ENCODE measurements around the gene ATRN.
"Not testable (repeated sequence)": the region's sequence is repeated elsewhere in the genome, so short reads cannot be mapped to it uniquely, and the experiment has no call there.

Gene ATRN

GRCh38 chr20:3470627-3471396, at the start of gene ATRN:
ATRN (plus strand) TSS chr20:3471018; CDS start chr20:3471108, 90 bp downstream.
- Mint-ChIP-seq H3K9me3 (no peaks in the 10 kb centered on the region), H3K36me3 (no peaks in the 10 kb centered on the region), H3K27ac (peak within 1 kb of the TSS; percentile 92), H3K4me3 (peak within 1 kb of the TSS; percentile 95), H3K27me3 (no peaks in the 10 kb centered on the region), H3K4me1 (peaks cover 31% of the 10 kb centered on the region)

- no peaks in the 10 kb centered on the region for H3K9me3 Mint-ChIP-seq
Observed at GRCh38 chr20:3421985-3422384, 48.8 kb upstream of the ATRN start.

GRCh38 chr20:3423126-3423525, 47.7 kb upstream of the ATRN start:
- Mint-ChIP-seq H3K4me3 (no peak overlapping the region), H3K27ac (no peak overlapping the region), H3K4me1 (peaks cover 7% of the 10 kb centered on the region), H3K36me3 (peaks cover 2% of the 10 kb centered on the region), H3K9me3 (no peaks in the 10 kb centered on the region), H3K27me3 (peaks cover 2% of the 10 kb centered on the region)

More at GRCh38 chr20:3421985-3422384, 48.8 kb upstream of the ATRN start:
- Mint-ChIP-seq H3K4me3 (no peak overlapping the region), H3K4me1 (peaks cover 7% of the 10 kb centered on the region), H3K27me3 (peaks cover 2% of the 10 kb centered on the region), H3K27ac (no peak overlapping the region), H3K36me3 (peaks cover 2% of the 10 kb centered on the region)

- not testable (repeated sequence) for H3K36me3 Mint-ChIP-seq, H3K27ac Mint-ChIP-seq, H3K4me3 Mint-ChIP-seq, H3K4me1 Mint-ChIP-seq, H3K27me3 Mint-ChIP-seq, H3K9me3 Mint-ChIP-seq
Observed at GRCh38 chr20:3426766-3427165, 44.1 kb upstream of the ATRN start.

- H3K27ac Mint-ChIP-seq = no peak overlapping the region
- no peak overlapping the region for H3K4me3 Mint-ChIP-seq
- no peaks in the 10 kb centered on the region for H3K9me3 Mint-ChIP-seq
- H3K4me1 Mint-ChIP-seq = no peaks in the 10 kb centered on the region
- peaks cover 8% of the 10 kb centered on the region for H3K27me3 Mint-ChIP-seq
- no peaks in the 10 kb centered on the region for H3K36me3 Mint-ChIP-seq
Observed at GRCh38 chr20:3430376-3431069, 40.3 kb upstream of the ATRN start.

GRCh38 chr20:3431109-3431508, 39.7 kb upstream of the ATRN start:
- Mint-ChIP-seq H3K27me3 (peaks cover 8% of the 10 kb centered on the region), H3K4me1 (no peaks in the 10 kb centered on the region), H3K4me3 (no peak overlapping the region), H3K27ac (no peak overlapping the region), H3K36me3 (no peaks in the 10 kb centered on the region), H3K9me3 (no peaks in the 10 kb centered on the region)

GRCh38 chr20:3432844-3433243, 38.0 kb upstream of the ATRN start:
- Mint-ChIP-seq H3K27ac (no peak overlapping the region), H3K4me1 (no peaks in the 10 kb centered on the region), H3K27me3 (peaks cover 8% of the 10 kb centered on the region), H3K4me3 (no peak overlapping the region), H3K9me3 (no peaks in the 10 kb centered on the region), H3K36me3 (no peaks in the 10 kb centered on the region)

- no peaks in the 10 kb centered on the region for H3K4me1 Mint-ChIP-seq
- no peaks in the 10 kb centered on the region for H3K9me3 Mint-ChIP-seq
- H3K27ac Mint-ChIP-seq = no peak overlapping the region
- H3K4me3 Mint-ChIP-seq = no peak overlapping the region
- no peaks in the 10 kb centered on the region for H3K36me3 Mint-ChIP-seq
- H3K27me3 Mint-ChIP-seq = peaks cover 8% of the 10 kb centered on the region
Observed at GRCh38 chr20:3433744-3434143, 37.1 kb upstream of the ATRN start.

GRCh38 chr20:3434232-3434631, 36.6 kb upstream of the ATRN start:
- no peaks in the 10 kb centered on the region for H3K9me3 Mint-ChIP-seq
- no peak overlapping the region for H3K4me3 Mint-ChIP-seq
- no peak overlapping the region for H3K27ac Mint-ChIP-seq
- H3K36me3 Mint-ChIP-seq = no peaks in the 10 kb centered on the region
- no peaks in the 10 kb centered on the region for H3K4me1 Mint-ChIP-seq
- peaks cover 6% of the 10 kb centered on the region for H3K27me3 Mint-ChIP-seq

GRCh38 chr20:3436864-3437574, 33.8 kb upstream of the ATRN start:
- H3K36me3 Mint-ChIP-seq = no peaks in the 10 kb centered on the region
- H3K4me1 Mint-ChIP-seq = no peaks in the 10 kb centered on the region
- H3K27ac Mint-ChIP-seq = no peak overlapping the region
- no peaks in the 10 kb centered on the region for H3K9me3 Mint-ChIP-seq
- H3K4me3 Mint-ChIP-seq = no peak overlapping the region
- no peaks in the 10 kb centered on the region for H3K27me3 Mint-ChIP-seq

GRCh38 chr20:3446779-3447178, 24.0 kb upstream of the ATRN start:
- H3K4me3 Mint-ChIP-seq = no peak overlapping the region
- peaks cover 2% of the 10 kb centered on the region for H3K27me3 Mint-ChIP-seq
- no peaks in the 10 kb centered on the region for H3K36me3 Mint-ChIP-seq
- no peaks in the 10 kb centered on the region for H3K4me1 Mint-ChIP-seq
- H3K27ac Mint-ChIP-seq = no peak overlapping the region
- no peaks in the 10 kb centered on the region for H3K9me3 Mint-ChIP-seq

GRCh38 chr20:3447321-3447720, 23.5 kb upstream of the ATRN start:
- Mint-ChIP-seq H3K4me3 (no peak overlapping the region), H3K36me3 (no peaks in the 10 kb centered on the region), H3K4me1 (no peaks in the 10 kb centered on the region), H3K27me3 (peaks cover 2% of the 10 kb centered on the region), H3K9me3 (no peaks in the 10 kb centered on the region), H3K27ac (peak overlapping the region; percentile 26)

- Mint-ChIP-seq H3K27me3 (peaks cover 2% of the 10 kb centered on the region), H3K9me3 (no peaks in the 10 kb centered on the region), H3K36me3 (no peaks in the 10 kb centered on the region), H3K27ac (no peak overlapping the region), H3K4me1 (no peaks in the 10 kb centered on the region), H3K4me3 (no peak overlapping the region)
Observed at GRCh38 chr20:3449319-3449718, 21.5 kb upstream of the ATRN start.

GRCh38 chr20:3452136-3452535, 18.7 kb upstream of the ATRN start:
- Mint-ChIP-seq H3K27ac (no peak overlapping the region), H3K9me3 (no peaks in the 10 kb centered on the region), H3K36me3 (no peaks in the 10 kb centered on the region), H3K4me1 (no peaks in the 10 kb centered on the region), H3K4me3 (no peak overlapping the region), H3K27me3 (peaks cover 2% of the 10 kb centered on the region)

GRCh38 chr20:3452690-3453089, 18.1 kb upstream of the ATRN start:
- no peak overlapping the region for H3K27ac Mint-ChIP-seq
- peaks cover 2% of the 10 kb centered on the region for H3K27me3 Mint-ChIP-seq
- no peak overlapping the region for H3K4me3 Mint-ChIP-seq
- H3K4me1 Mint-ChIP-seq = no peaks in the 10 kb centered on the region
- no peaks in the 10 kb centered on the region for H3K36me3 Mint-ChIP-seq
- no peaks in the 10 kb centered on the region for H3K9me3 Mint-ChIP-seq

- Mint-ChIP-seq H3K27ac (no peak overlapping the region), H3K27me3 (peaks cover 2% of the 10 kb centered on the region), H3K9me3 (no peaks in the 10 kb centered on the region), H3K4me1 (no peaks in the 10 kb centered on the region), H3K36me3 (no peaks in the 10 kb centered on the region), H3K4me3 (no peak overlapping the region)
Observed at GRCh38 chr20:3454831-3455230, 16.0 kb upstream of the ATRN start.
